OCI-LY3 (cell line): Measurements from ENCODE around the gene TUBA3E.
"Not testable (repeated sequence)": the region's sequence is repeated elsewhere in the genome, so short reads cannot be mapped to it uniquely, and the experiment has no call there.

Experiments
- EZH2phosphoT487 ChIP-seq: fragments of 200-600 bp; shearing (Covaris generic); IDR thresholded peaks from 2 replicates; pipeline ENCODE4 v1.6.1; 2018; ENCODE audit warnings: antibody characterized with exemption, mixed run types, low read depth
- TF ChIP-seq, protein P1 (sequence below): fragments of 200-600, 300-600 bp; sonication (generic); IDR thresholded peaks from 2 replicates; pipeline ENCODE4 v1.5.1; 2014; ENCODE audit warnings: antibody characterized with exemption, low read length, low read depth

DNA sequence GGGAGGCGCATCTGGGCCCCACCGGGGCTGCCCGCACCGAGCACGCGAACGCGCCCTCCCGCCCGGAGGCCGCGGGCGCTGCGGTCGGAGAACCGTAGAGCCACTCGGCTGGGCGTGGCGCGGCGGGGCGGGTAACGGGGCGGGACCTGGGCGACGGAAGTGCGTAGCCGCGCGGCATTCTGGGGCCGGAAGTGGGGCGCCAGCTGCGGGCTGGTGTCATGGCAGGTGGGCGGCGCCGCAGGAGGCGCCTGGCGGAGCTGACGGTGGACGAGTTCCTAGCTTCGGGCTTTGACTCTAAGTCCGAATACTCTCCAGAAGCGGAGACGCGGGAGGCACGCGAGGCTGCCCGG is 30.9 kb upstream of the TUBA3E start:
- TF ChIP-seq, protein P1, sequence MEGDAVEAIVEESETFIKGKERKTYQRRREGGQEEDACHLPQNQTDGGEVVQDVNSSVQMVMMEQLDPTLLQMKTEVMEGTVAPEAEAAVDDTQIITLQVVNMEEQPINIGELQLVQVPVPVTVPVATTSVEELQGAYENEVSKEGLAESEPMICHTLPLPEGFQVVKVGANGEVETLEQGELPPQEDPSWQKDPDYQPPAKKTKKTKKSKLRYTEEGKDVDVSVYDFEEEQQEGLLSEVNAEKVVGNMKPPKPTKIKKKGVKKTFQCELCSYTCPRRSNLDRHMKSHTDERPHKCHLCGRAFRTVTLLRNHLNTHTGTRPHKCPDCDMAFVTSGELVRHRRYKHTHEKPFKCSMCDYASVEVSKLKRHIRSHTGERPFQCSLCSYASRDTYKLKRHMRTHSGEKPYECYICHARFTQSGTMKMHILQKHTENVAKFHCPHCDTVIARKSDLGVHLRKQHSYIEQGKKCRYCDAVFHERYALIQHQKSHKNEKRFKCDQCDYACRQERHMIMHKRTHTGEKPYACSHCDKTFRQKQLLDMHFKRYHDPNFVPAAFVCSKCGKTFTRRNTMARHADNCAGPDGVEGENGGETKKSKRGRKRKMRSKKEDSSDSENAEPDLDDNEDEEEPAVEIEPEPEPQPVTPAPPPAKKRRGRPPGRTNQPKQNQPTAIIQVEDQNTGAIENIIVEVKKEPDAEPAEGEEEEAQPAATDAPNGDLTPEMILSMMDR, result not testable (repeated sequence)
- not testable (repeated sequence) for TF ChIP-seq EZH2phosphoT487
